HepG2 (cell line): Measurements from ENCODE around the gene RPS6KC1. TPM values are rescaled to one million over a fixed set of nuclear protein-coding genes. Genes with fewer than 3 reads are reported as not detected.
"Not testable (repeated sequence)": the region's sequence is repeated elsewhere in the genome, so short reads cannot be mapped to it uniquely, and the experiment has no call there.

Experiments used
- ATAC-seq: fragments of 200-7000 bp; cut with Tn5 transposase; 3 replicates; pipeline ENCODE4 v1.9.1; 2020; ENCODE audit warnings: mild to moderate bottlenecking, moderate library complexity
- BruUV-seq: library from RNA; stranded (reverse); fragments of 400-500 nt; replicated peaks from 2 replicates; lab custom pipeline; 2021; lab: Mats Ljungman, UMichigan
- CTCF ChIA-PET: fragments of 300-600 bp; formaldehyde crosslinking; extraction: SDS; loops from one replicate; lab custom pipeline; 2021; ENCODE audit warnings: low total read pairs, inconsistent platforms, low intra/inter-chr PET ratio; lab: Yijun Ruan, JAX
- POLR2A ChIA-PET: fragments of 350-600 bp; sonication (Branson Sonifier 250); formaldehyde crosslinking; loops from one replicate; lab custom pipeline; 2020; ENCODE audit warnings: antibody characterized with exemption, inconsistent platforms; lab: Yijun Ruan, JAX
- DNase-seq: peaks from one replicate; pipeline ENCODE4 v3.0.0-alpha.2; 2015; ENCODE audit warnings: low spot score
- FAIRE-seq: peaks from 3 replicates; lab custom pipeline; 2011; peaks lifted over from hg19 to GRCh38; lab: Jason Lieb, UNC
- H2AFZ ChIP-seq: one replicate; pipeline ENCODE4 v1.6.1; 2011; ENCODE audit warnings: low read length, inconsistent platforms
- H3K27ac ChIP-seq: fragments of 300-600 bp; 3 replicates; pipeline ENCODE4 v1.8.0; 2011; ENCODE audit warnings: mixed run types, mild to moderate bottlenecking, mixed read lengths, low read length, inconsistent platforms; ENCODE audit not compliant: insufficient read depth; ENCODE audit errors: extremely low read length
- H3K27me3 ChIP-seq, 2 experiments: fragments of 200-600 bp in 1 of 2; 2 replicates in 1 of 2; 3 replicates in 1 of 2; pipeline versions ENCODE4 v1.6.0 to v1.8.0; 2011; ENCODE audit warnings: low read length in 2 of 2, mild to moderate bottlenecking in 2 of 2, moderate library complexity in 2 of 2, inconsistent platforms in 1 of 2; ENCODE audit not compliant: insufficient read depth in 2 of 2, control insufficient read depth in 1 of 2
- H3K36me3 ChIP-seq, 2 experiments: fragments of 200-600 bp in 1 of 2; replicated peaks in 1 of 2; 2 replicates in 1 of 2; 3 replicates in 1 of 2; pipeline versions ENCODE4 v1.5.1 to v1.8.0; 2011; ENCODE audit warnings: low read length in 2 of 2, inconsistent platforms in 1 of 2; ENCODE audit not compliant: insufficient read depth in 2 of 2, control insufficient read depth in 1 of 2
- H3K4me1 ChIP-seq: 2 replicates; pipeline ENCODE4 v1.5.1; 2012; ENCODE audit warnings: low read length, inconsistent platforms; ENCODE audit not compliant: insufficient read depth
- H3K4me2 ChIP-seq: 2 replicates; pipeline ENCODE4 v1.6.0; 2011; ENCODE audit warnings: low read depth, low read length, inconsistent platforms
- H3K4me3 ChIP-seq, 3 experiments: fragments of 200-600 bp in 1 of 3; sonication (generic), shearing (Covaris generic) in 1 of 3; replicated peaks in 1 of 3; 2 replicates each; pipeline ENCODE4 v1.5.1; 2011 to 2016; ENCODE audit warnings: low read length in 3 of 3, inconsistent platforms in 2 of 3, low read depth in 2 of 3, mild to moderate bottlenecking in 2 of 3, control low read depth in 1 of 3, mixed read lengths in 1 of 3; ENCODE audit not compliant: insufficient read depth in 1 of 3
- H3K79me2 ChIP-seq: one replicate; pipeline ENCODE4 v1.6.1; 2011; ENCODE audit warnings: low read length, inconsistent platforms; ENCODE audit not compliant: insufficient read depth
- H3K9ac ChIP-seq: 2 replicates; pipeline ENCODE4 v1.6.0; 2011; ENCODE audit warnings: mild to moderate bottlenecking, low read depth, low read length, inconsistent platforms; ENCODE audit not compliant: insufficient read depth
- H3K9me3 ChIP-seq: 2 replicates; pipeline ENCODE4 v1.5.1; 2012; ENCODE audit warnings: mild to moderate bottlenecking, low read length
- H4K20me1 ChIP-seq: 2 replicates; pipeline ENCODE4 v1.6.0; 2011; ENCODE audit warnings: inconsistent platforms, mild to moderate bottlenecking, low read length, moderate library complexity; ENCODE audit not compliant: insufficient read depth
- IKZF4 ChIP-seq: sonication (generic); formaldehyde crosslinking; IDR thresholded peaks from 2 replicates; pipeline ENCODE4 v1.5.1; 2020; ENCODE audit warnings: borderline replicate concordance, mild to moderate bottlenecking, low read depth, missing genetic modification reagents; ENCODE audit errors: not compliant biosample characterization
- NCOA2 ChIP-seq: sonication (generic); formaldehyde crosslinking; IDR thresholded peaks from 2 replicates; pipeline ENCODE4 v1.8.0; 2022; ENCODE audit warnings: inconsistent platforms
- NCOR1 ChIP-seq: fragments of 200-600 bp; sonication (generic); IDR thresholded peaks from 2 replicates; pipeline ENCODE4 v1.7.0; 2017; ENCODE audit warnings: antibody characterized with exemption, low read length, borderline replicate concordance
- NFYC ChIP-seq: IDR thresholded peaks from 2 replicates; pipeline ENCODE4 v1.6.1; 2016; ENCODE audit warnings: missing genetic modification reagents, missing compliant biosample characterization
- PBX3 ChIP-seq: sonication (generic); formaldehyde crosslinking; IDR thresholded peaks from 2 replicates; pipeline ENCODE4 v1.8.1; 2023; ENCODE audit warnings: missing genetic modification reagents, inconsistent platforms, borderline replicate concordance
- ZNF770 ChIP-seq: sonication (generic); formaldehyde crosslinking; IDR thresholded peaks from 2 replicates; pipeline ENCODE4 v1.5.0; 2020; ENCODE audit warnings: mild to moderate bottlenecking, missing genetic modification reagents
- WGBS: methylation state at CpG from one replicate; pipeline ENCODE4 v1.1.6; 2017; ENCODE audit warnings: low lambda C conversion rate; 5-methylcytosine and 5-hydroxymethylcytosine counted together
- in situ Hi-C: cut with HindIII; loops from 2 replicates; pipeline ENCODE4 v1.10.0; 2017; ENCODE audit warnings: low pct_unique_long_range_greater_than_20kb; ENCODE audit not compliant: extremely low pct_ligation_motif_present
- intact Hi-C: fragments of 100-400 bp; cut with micrococcal nuclease; formaldehyde crosslinking; loops from one replicate; pipeline ENCODE4 v1.10.0; 2022; ENCODE audit not compliant: unreplicated experiment
- polyA plus RNA-seq, 8 experiments: library from polyadenylated mRNA; depleted of rRNA in 3 of 8; stranded (reverse) in 7 of 8; unstranded in 1 of 8; fragments of >200 nt; fragmentation: Illumina TruSeq in 4 of 8; extraction: Trizol in 4 of 8; gene quantifications; 2 replicates each; pipeline versions ENCODE4 v1.2.1 to v1.2.3, GENCODE V29; 2011 to 2016; ENCODE audit warnings: low read depth in 4 of 8, missing spikeins in 1 of 8, mixed read lengths in 1 of 8; ENCODE audit not compliant: insufficient read depth in 1 of 8
- total RNA-seq, 5 experiments: library from RNA; depleted of rRNA; stranded (reverse); fragments of >200 nt; fragmentation: Illumina TruSeq; extraction: Trizol; gene quantifications; 2 replicates each; pipeline ENCODE4 v1.2.3, GENCODE V29; 2016; ENCODE audit warnings: low read depth in 1 of 5

RPS6KC1 gene
- total and polyA plus RNA-seq, 2 of the 13 experiments (the other 11 are each of a cell fraction or from before 2014, with no cell fraction given), result 11.0 to 25.2 TPM

- CTCF ChIA-PET, result no interaction called here
- in situ Hi-C loops, result no loop called here
These were observed 48.8 kb downstream of the RPS6KC1 start for GRCh38 chr1:213099682-213100399.

GRCh38 chr1:213100565-213100964 lies 49.5 kb downstream of the RPS6KC1 start:
- POLR2A ChIA-PET, ATAC-seq, H3K79me2 ChIP-seq, H4K20me1 ChIP-seq, H3K9me3 ChIP-seq, H3K4me1 ChIP-seq, BruUV-seq, FAIRE-seq, DNase-seq, H3K27me3 ChIP-seq, H3K9ac ChIP-seq, intact Hi-C loops, H3K4me3 ChIP-seq, H3K36me3 ChIP-seq, H3K4me2 ChIP-seq, H2AFZ ChIP-seq, H3K27ac ChIP-seq, in situ Hi-C loops, CTCF ChIA-PET: not testable (repeated sequence)
- WGBS, result 96% methylated on average over 4 of the region's 4 CpGs

More at GRCh38 chr1:213099682-213100399, 48.8 kb downstream of the RPS6KC1 start:
- Histone ChIP-seq H2AFZ (no peak overlapping the region), H3K4me2 (no peak overlapping the region), H3K36me3 (no peaks in the 10 kb centered on the region; a peak in 3 of 5 replicates), H3K79me2 (no peaks in the 10 kb centered on the region), H3K27me3 (no peaks in the 10 kb centered on the region), H3K9ac (no peak overlapping the region), H4K20me1 (no peaks in the 10 kb centered on the region), H3K4me3 (no peak overlapping the region), H3K4me1 (no peaks in the 10 kb centered on the region), H3K27ac (no peak overlapping the region), H3K9me3 (no peaks in the 10 kb centered on the region)
- BruUV-seq, result no TSS peak
- POLR2A ChIA-PET, result no interaction called here
- FAIRE-seq (no peak), ATAC-seq (no peak), DNase-seq (no peak)
- TF ChIP-seq NFYC (CRISPR knock-in tag) (no peak), IKZF4 (CRISPR knock-in tag) (no peak), NCOR1 (no peak), PBX3 (CRISPR knock-in tag) (no peak), NCOA2 (CRISPR knock-in tag) (no peak), ZNF770 (CRISPR knock-in tag) (no peak)
- intact Hi-C loops, result no loop called here
- 80% methylated on average over 4 of the region's 4 CpGs for whole genome bisulfite sequencing
